ENCODE measurements around the gene NUDT1.
A peak's percentile ranks its signal among the peaks of the same experiment; 100 is the strongest.

The NUDT1 gene

GRCh38 chr7:2241580-2242540 lies at the start of gene NUDT1, which contains the start of gene MRM2:
TSS of gene NUDT1 (plus strand) at chr7:2242226. CDS start at chr7:2244575, 2,349 bp downstream.
TSS of gene MRM2 (minus strand) at chr7:2242205. CDS start at chr7:2242169, 36 bp downstream.
- peak; percentile 76 for DNase-seq (ENCODE audit: low read depth)

GRCh38 chr7:2192831-2193534 lies 49.0 kb upstream of the NUDT1 start:
- DNase-seq (ENCODE audit: low read depth): no peak

GRCh38 chr7:2193575-2194305 lies 48.3 kb upstream of the NUDT1 start:
- DNase-seq (ENCODE audit: low read depth): no peak

- no peak for DNase-seq (ENCODE audit: low read depth)
Observed at GRCh38 chr7:2195400-2196246, 46.4 kb upstream of the NUDT1 start.

GRCh38 chr7:2196381-2197378 lies 45.3 kb upstream of the NUDT1 start:
- no peak for DNase-seq (ENCODE audit: low read depth)

GRCh38 chr7:2197436-2198155 lies 44.4 kb upstream of the NUDT1 start:
- DNase-seq (ENCODE audit: low read depth): no peak

- DNase-seq (ENCODE audit: low read depth): no peak
Observed at GRCh38 chr7:2198206-2198605, 43.8 kb upstream of the NUDT1 start.

GRCh38 chr7:2198760-2199159 lies 43.3 kb upstream of the NUDT1 start:
- no peak for DNase-seq (ENCODE audit: low read depth)

GRCh38 chr7:2199528-2199927 lies 42.5 kb upstream of the NUDT1 start:
- DNase-seq (ENCODE audit: low read depth): no peak

GRCh38 chr7:2199956-2200583 lies 42.0 kb upstream of the NUDT1 start:
- DNase-seq (ENCODE audit: low read depth): no peak

- DNase-seq (ENCODE audit: low read depth): no peak
Observed at GRCh38 chr7:2200584-2200980, 41.4 kb upstream of the NUDT1 start.

- no peak for DNase-seq (ENCODE audit: low read depth)
Observed at GRCh38 chr7:2201128-2201527, 40.9 kb upstream of the NUDT1 start.

GRCh38 chr7:2201686-2202360 lies 40.2 kb upstream of the NUDT1 start:
- no peak for DNase-seq (ENCODE audit: low read depth)

- DNase-seq (ENCODE audit: low read depth): no peak
Observed at GRCh38 chr7:2202361-2202761, 39.7 kb upstream of the NUDT1 start.

- DNase-seq (ENCODE audit: low read depth): no peak
Observed at GRCh38 chr7:2202901-2203765, 38.9 kb upstream of the NUDT1 start.

- DNase-seq (ENCODE audit: low read depth): peak; percentile 23
Observed at GRCh38 chr7:2203766-2204300, 38.2 kb upstream of the NUDT1 start.

- no peak for DNase-seq (ENCODE audit: low read depth)
Observed at GRCh38 chr7:2204446-2204845, 37.6 kb upstream of the NUDT1 start.

Measured in EH (cell line).